HG03095 (cell line): ENCODE results near the gene AGBL4.
"Not testable (repeated sequence)": the region's sequence is repeated elsewhere in the genome, so short reads cannot be mapped to it uniquely, and the experiment has no call there.

Experiments
- ATAC-seq: cut with Tn5 transposase; IDR thresholded peaks from one replicate; pipeline ENCODE4 v1.9.1; 2021; ENCODE audit warnings: moderate library complexity; ENCODE audit not compliant: unreplicated experiment

Gene AGBL4

DNA sequence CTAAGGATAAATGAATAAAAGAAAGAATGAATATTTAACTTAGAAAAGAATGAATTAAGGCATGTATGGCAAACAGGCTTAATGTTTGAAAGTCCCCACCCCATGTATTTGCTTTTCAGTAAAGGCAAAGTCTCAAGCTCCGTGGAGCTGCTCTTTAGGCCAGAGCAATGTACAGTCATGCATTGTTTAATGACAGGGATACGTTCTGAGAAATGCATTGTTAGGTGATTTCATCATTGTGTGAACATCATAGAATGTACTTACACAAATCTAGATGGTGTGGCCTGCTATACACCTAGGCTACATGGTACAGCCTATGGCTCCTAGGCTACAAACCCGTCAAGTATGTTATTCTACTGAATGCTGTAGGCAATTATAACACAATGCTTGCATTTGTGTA, 1500.2 kb downstream of the AGBL4 start:
- ATAC-seq, result no peak

DNA sequence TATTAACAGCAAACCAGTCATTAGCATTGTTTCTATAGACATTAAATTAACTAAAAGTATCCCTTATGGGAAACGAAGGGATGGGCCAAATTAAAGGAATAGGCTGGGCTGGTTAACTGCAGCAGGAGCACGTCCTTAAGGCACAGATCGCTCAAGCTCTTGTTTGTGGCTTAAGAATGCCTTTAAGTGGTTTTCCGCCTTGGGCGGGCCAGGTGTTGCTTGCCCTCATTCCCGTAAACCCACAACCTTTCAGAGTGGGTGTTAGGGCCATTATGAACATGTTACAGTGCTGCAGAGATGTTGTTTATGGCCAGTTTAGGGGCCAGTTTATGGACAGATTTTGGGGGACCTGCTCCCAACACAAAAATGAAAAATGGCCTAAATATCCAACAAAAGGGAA, 1503.9 kb downstream of the AGBL4 start:
- not testable (repeated sequence) for ATAC-seq

- no peak for ATAC-seq
These were observed 1516.9 kb downstream of the AGBL4 start for GRCh38 chr1:48506870-48507269.

GRCh38 chr1:48500541-48501450, 1523.0 kb downstream of the AGBL4 start:
- no peak for ATAC-seq

DNA sequence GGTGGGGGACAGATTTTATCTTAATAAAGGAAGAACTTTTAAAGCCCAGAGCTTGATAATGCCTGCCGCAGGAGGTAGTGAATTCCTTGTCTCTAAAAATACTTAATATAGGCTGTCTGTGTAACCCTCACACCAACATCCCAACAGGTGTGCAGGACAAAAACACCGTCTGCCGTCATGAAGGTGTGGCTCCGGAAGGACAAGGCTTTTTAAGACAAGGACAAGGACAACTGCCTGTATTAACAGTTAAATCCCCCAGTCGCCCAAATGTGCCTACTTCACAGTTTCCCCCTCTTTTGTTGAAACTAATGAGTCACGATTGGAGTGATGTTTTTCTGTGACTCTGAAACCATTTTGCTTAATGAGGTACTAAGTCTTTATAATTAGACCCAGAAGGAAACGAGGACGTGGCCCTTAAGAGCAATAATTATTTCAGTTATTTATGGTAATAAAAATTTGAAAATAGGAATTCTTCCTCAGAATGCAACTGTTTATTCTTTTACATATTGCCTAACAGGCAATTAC, 1524.5 kb downstream of the AGBL4 start:
- no peak for ATAC-seq

DNA sequence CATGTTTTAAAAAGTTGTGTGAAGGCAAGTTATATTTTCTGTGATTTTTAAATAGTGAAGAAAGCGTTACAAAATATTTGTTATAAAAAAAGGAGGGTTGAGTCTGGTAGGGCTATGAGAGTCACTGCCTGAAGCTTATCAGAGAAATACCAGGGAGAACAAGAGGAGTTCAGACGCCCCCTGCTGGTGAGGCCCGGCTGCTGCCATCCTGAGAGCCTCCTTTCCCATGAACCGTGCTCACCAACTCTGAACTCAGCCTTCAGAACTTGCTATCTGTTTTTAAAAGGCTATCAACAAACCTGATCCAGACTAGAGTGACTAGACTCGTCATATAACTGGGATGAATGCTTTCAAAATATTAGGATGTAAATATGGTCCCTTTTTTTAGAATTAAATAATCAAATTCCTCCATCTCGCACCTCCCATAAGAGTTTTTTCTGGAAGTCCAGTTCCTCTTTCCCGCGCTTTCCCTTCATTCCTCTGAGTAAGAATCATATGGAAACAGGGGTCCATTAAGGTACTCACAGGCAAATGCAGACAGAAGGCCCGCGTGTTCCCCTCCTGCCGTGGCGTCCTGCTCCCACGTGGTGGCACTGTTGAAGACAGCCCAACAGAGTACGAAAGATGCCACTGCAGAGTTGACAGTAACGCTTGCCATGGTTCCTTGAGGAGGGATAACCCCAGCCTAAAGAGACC, 1525.5 kb downstream of the AGBL4 start:
- no peak for ATAC-seq

DNA sequence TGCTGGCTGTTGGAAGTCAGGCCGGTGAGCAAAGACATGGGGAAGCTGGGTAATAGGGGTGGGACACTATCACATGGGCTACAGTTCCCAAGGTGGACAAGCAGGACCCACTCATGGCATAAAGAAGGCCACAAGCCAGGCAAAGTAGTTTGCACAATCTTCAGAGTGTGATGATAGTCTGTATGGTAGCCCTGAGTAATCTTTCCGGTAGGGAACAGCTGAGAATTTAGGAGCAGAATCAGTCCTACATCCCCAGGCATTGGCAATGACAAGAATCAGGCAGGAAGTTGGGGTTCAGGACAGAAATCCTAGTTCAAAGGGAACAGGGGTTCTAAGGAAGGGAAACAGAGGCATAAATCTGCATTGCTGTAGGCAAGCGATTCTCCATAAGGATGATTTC, 1527.8 kb downstream of the AGBL4 start:
- ATAC-seq, result no peak

DNA sequence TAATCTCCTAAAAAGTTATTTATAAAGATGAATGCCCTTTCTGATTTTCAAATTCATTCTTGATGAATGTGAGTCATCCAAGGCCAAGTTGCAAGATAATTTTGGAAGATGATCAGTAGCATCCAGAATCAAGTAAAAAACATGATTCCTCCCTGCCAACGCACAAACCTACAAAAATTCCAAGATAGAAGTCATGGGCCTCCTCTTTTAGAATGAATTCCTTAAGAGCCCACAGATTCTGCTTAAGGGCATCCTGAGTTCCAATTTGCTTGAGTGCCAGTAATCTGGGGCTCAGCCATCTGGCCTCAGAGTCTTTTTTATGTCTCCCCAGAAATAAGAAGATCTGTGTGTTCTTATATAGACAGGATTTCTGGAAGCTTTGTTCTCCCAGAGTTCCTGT, 1528.6 kb downstream of the AGBL4 start:
- no peak for ATAC-seq

DNA sequence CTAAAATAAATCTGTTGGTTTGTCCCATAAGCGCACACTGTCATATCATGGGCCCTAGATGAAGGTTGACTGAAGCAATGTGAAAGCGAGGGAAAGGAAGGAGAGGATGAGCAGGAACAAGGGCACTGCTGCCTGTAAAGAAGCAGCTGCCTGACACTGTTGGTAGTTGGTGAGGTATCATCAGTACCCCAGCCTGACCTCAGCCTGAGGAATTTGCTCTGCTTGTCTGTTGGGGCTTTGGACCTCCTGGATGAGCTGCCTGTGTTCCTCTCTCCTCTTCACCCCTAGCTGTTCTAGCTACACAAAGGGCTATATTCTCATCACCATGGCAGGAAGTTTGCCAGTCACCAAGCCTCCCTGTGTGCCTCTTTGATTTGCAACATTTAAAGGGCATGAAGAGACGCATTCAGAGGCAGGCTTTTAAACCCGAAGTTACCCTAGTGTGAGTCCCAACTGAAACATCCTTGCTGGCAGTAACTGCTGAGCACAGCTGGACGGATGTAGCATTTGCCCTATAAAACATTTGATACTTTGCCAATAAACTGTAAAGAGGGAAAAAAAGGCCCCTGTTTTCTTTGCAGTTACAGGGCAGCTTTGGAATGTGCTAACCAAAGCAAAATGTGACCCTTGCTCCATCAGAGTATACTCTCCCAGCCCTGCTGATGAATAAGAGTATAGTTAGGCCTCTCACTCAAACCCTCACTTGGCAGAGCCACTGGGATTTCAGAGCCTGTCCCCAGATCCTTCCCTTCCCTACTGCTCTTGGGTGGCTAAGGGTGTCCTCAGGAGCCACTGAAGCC, 1529.6 kb downstream of the AGBL4 start:
- no peak for ATAC-seq

GRCh38 chr1:48493041-48493440, 1530.7 kb downstream of the AGBL4 start:
- no peak for ATAC-seq

GRCh38 chr1:48492392-48492791, 1531.4 kb downstream of the AGBL4 start:
- ATAC-seq, result no peak

DNA sequence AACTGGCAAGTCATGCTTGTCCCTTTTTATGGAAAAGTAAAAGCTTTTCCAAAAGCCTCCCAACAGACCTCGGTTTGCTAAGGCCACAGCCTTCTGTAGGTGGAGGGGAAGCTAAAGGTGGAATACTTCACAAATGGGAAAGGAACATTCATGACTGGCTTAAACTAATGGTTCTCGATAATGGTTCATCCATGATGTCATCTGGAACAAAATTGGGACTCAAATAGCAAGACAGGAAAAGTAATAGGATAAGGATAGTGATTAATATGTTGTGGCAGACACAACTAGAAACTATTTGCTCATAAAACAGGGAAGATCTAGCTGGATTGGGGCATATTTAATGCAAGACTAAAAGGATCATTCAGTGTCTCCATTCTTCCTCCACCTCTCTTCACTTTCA, 1535.0 kb downstream of the AGBL4 start:
- ATAC-seq, result no peak
